HepG2 (cell line): ENCODE data around the gene NCR3LG1. TPM values are rescaled to one million over a fixed set of nuclear protein-coding genes. Genes with fewer than 3 reads are reported as not detected.

Experiments
- ASH2L ChIP-seq: fragments of 300-600, 200-600 bp; sonication (generic); IDR thresholded peaks from 2 replicates; pipeline ENCODE4 v1.7.0; 2017; ENCODE audit warnings: low read depth, mild to moderate bottlenecking, moderate library complexity, mixed read lengths, low read length; ENCODE audit not compliant: insufficient read length
- ATM ChIP-seq: fragments of 450-650 bp; IDR thresholded peaks from 2 replicates; pipeline ENCODE4 v1.7.1; 2017; ENCODE audit warnings: mild to moderate bottlenecking, borderline replicate concordance
- CEBPG ChIP-seq: IDR thresholded peaks from 2 replicates; pipeline ENCODE4 v1.6.1; 2016
- ERF ChIP-seq: IDR thresholded peaks from 2 replicates; pipeline ENCODE4 v1.6.1; 2018; ENCODE audit warnings: missing biosample characterization, missing genetic modification reagents
- FUBP1 ChIP-seq: sonication (generic); formaldehyde crosslinking; IDR thresholded peaks from 2 replicates; pipeline ENCODE4 v1.5.1; 2020; ENCODE audit warnings: missing genetic modification reagents, mild to moderate bottlenecking, borderline replicate concordance
- KAT8 ChIP-seq: IDR thresholded peaks from 2 replicates; pipeline ENCODE4 v1.6.1; 2016; ENCODE audit warnings: missing genetic modification reagents, missing compliant biosample characterization
- KLF16 ChIP-seq, 2 experiments: sonication (generic) in 1 of 2; formaldehyde crosslinking in 1 of 2; IDR thresholded peaks; 2 replicates each; pipeline versions ENCODE4 v1.6.1 to v1.8.0; 2016 to 2023; ENCODE audit warnings: missing genetic modification reagents in 2 of 2, missing compliant biosample characterization in 1 of 2
- MNT ChIP-seq: fragments of 450-650 bp; IDR thresholded peaks from 2 replicates; pipeline ENCODE4 v1.6.1; 2016
- MYC ChIP-seq: sonication (generic); formaldehyde crosslinking; IDR thresholded peaks from 2 replicates; pipeline ENCODE4 v1.9.0; 2021; ENCODE audit warnings: missing genetic modification reagents, borderline replicate concordance
- NCOR1 ChIP-seq: fragments of 200-600 bp; sonication (generic); IDR thresholded peaks from 2 replicates; pipeline ENCODE4 v1.7.0; 2017; ENCODE audit warnings: antibody characterized with exemption, low read length, borderline replicate concordance
- NONO ChIP-seq, 2 experiments: fragments of 450-650 bp in 1 of 2; sonication (generic) in 1 of 2; formaldehyde crosslinking in 1 of 2; IDR thresholded peaks in 1 of 2; conservative IDR thresholded peaks in 1 of 2; 2 replicates each; pipeline versions ENCODE4 v1.6.1 to v1.8.0; 2017 to 2022; ENCODE audit warnings: mild to moderate bottlenecking in 1 of 2, missing genetic modification reagents in 1 of 2, moderate library complexity in 1 of 2
- PITX1 ChIP-seq: sonication (generic); formaldehyde crosslinking; IDR thresholded peaks from 2 replicates; pipeline ENCODE4 v1.5.1; 2020; ENCODE audit warnings: mild to moderate bottlenecking, missing genetic modification reagents
- POLR2A ChIP-seq, 2 experiments: IDR thresholded peaks; 2 replicates each; pipeline ENCODE4 v1.6.1; 2011; ENCODE audit warnings: low read depth in 2 of 2, low read length in 2 of 2, mild to moderate bottlenecking in 1 of 2, moderate library complexity in 1 of 2; ENCODE audit not compliant: insufficient read depth in 1 of 2
- SKI ChIP-seq: fragments of 450-650 bp; IDR thresholded peaks from one replicate; pipeline ENCODE4 v1.6.1; 2018; ENCODE audit warnings: mild to moderate bottlenecking; ENCODE audit not compliant: partially characterized antibody
- TFDP1 ChIP-seq: IDR thresholded peaks from 2 replicates; pipeline ENCODE4 v1.6.1; 2016; ENCODE audit warnings: missing compliant biosample characterization, missing genetic modification reagents, borderline replicate concordance
- TRIM24 ChIP-seq: sonication (generic); formaldehyde crosslinking; IDR thresholded peaks from 2 replicates; pipeline ENCODE4 v1.8.0; 2022; ENCODE audit warnings: mild to moderate bottlenecking, missing genetic modification reagents
- ZBTB7B ChIP-seq: sonication (generic); formaldehyde crosslinking; IDR thresholded peaks from 2 replicates; pipeline ENCODE4 v1.4.0; 2020; ENCODE audit warnings: missing genetic modification reagents
- ZKSCAN5 ChIP-seq: sonication (generic); formaldehyde crosslinking; IDR thresholded peaks from 2 replicates; pipeline ENCODE4 v1.5.1; 2020; ENCODE audit warnings: mild to moderate bottlenecking, missing genetic modification reagents
- ZNF256 ChIP-seq: sonication (generic); formaldehyde crosslinking; conservative IDR thresholded peaks from 2 replicates; pipeline ENCODE4 v1.4.0; 2020; ENCODE audit warnings: missing genetic modification reagents
- ZNF280D ChIP-seq: sonication (generic); formaldehyde crosslinking; IDR thresholded peaks from 2 replicates; pipeline ENCODE4 v1.5.1; 2020; ENCODE audit warnings: mild to moderate bottlenecking, missing genetic modification reagents
- ZNF564 ChIP-seq: sonication (generic); formaldehyde crosslinking; IDR thresholded peaks from 2 replicates; pipeline ENCODE4 v1.8.1; 2023; ENCODE audit warnings: mild to moderate bottlenecking, missing genetic modification reagents
- ZNF614 ChIP-seq: IDR thresholded peaks from 2 replicates; pipeline ENCODE4 v1.6.1; 2018; ENCODE audit warnings: missing biosample characterization, missing genetic modification reagents, inconsistent platforms, borderline replicate concordance
- ZNF652 ChIP-seq: IDR thresholded peaks from 2 replicates; pipeline ENCODE4 v1.6.1; 2016; ENCODE audit warnings: low read depth, borderline replicate concordance
- polyA plus RNA-seq, 8 experiments: library from polyadenylated mRNA; depleted of rRNA in 3 of 8; stranded (reverse) in 7 of 8; unstranded in 1 of 8; fragments of >200 nt; fragmentation: Illumina TruSeq in 4 of 8; extraction: Trizol in 4 of 8; gene quantifications; 2 replicates each; pipeline versions ENCODE4 v1.2.1 to v1.2.3, GENCODE V29; 2011 to 2016; ENCODE audit warnings: low read depth in 4 of 8, missing spikeins in 1 of 8, mixed read lengths in 1 of 8; ENCODE audit not compliant: insufficient read depth in 1 of 8
- total RNA-seq, 5 experiments: library from RNA; depleted of rRNA; stranded (reverse); fragments of >200 nt; fragmentation: Illumina TruSeq; extraction: Trizol; gene quantifications; 2 replicates each; pipeline ENCODE4 v1.2.3, GENCODE V29; 2016; ENCODE audit warnings: low read depth in 1 of 5

NCR3LG1 gene
- total and polyA plus RNA-seq, 2 of the 13 experiments (the other 11 are each of a cell fraction or from before 2014, with no cell fraction given), result 16.1 to 25.1 TPM

GRCh38 chr11:17351510-17352176 is at the start of gene NCR3LG1 (continued):
- TF ChIP-seq ZNF280D (CRISPR knock-in tag), result 0 out of 2 replicates have a peak, but pooled peaks have one; percentile 32
- TF ChIP-seq MNT, result 0 out of 2 replicates have a peak, but pooled peaks have one; percentile 4
- TF ChIP-seq ZNF652 (CRISPR knock-in tag), result no peak
- no peak for TF ChIP-seq ATM
- TF ChIP-seq KLF16 (CRISPR knock-in tag; IDR thresholded peaks at IDR 0.05), result no peak; a peak in 2 of 4 replicates
- TF ChIP-seq NCOR1, result no peak
- peak; percentile 64; the same call in 1 of the 2 replicates for TF ChIP-seq CEBPG (CRISPR knock-in tag)
- TF ChIP-seq SKI, result no peak
- peak; percentile 46; the same call in 1 of the 2 replicates for TF ChIP-seq KAT8 (CRISPR knock-in tag)
- TF ChIP-seq MYC (CRISPR knock-in tag), result peak; percentile 91
- TF ChIP-seq ZKSCAN5 (CRISPR knock-in tag), result no peak
- peak; percentile 49 for TF ChIP-seq ASH2L
- peak; percentile 55 to 76 for TF ChIP-seq POLR2A (IDR thresholded peaks at IDR 0.05; ENCODE audit: insufficient read depth in 1 of 2, low read depth in 2 of 2, low read length in 2 of 2)
- peak; percentile 29; the same call in 1 of the 2 replicates for TF ChIP-seq ZNF614 (CRISPR knock-in tag)
- 0 out of 2 replicates have a peak, but pooled peaks have one; percentile 54 for TF ChIP-seq ZNF256 (CRISPR knock-in tag)
- peak; percentile 62; the same call in 1 of the 2 replicates for TF ChIP-seq ZNF564
- TF ChIP-seq ERF, result 0 out of 2 replicates have a peak, but pooled peaks have one; percentile 29
- no peak for TF ChIP-seq TRIM24 (CRISPR knock-in tag)
- TF ChIP-seq FUBP1, result no peak
- no peak for TF ChIP-seq NONO (IDR thresholded peaks at IDR 0.05)
- TF ChIP-seq NONO (CRISPR knock-in tag; conservative IDR thresholded peaks at IDR 0.05), result peak; percentile 57; the same call in 1 of the 2 replicates
- TF ChIP-seq PITX1 (CRISPR knock-in tag), result peak; percentile 74
- TF ChIP-seq TFDP1 (CRISPR knock-in tag), result peak; percentile 84; the same call in 1 of the 2 replicates
- TF ChIP-seq ZBTB7B (CRISPR knock-in tag), result no peak
